A549 (cell line): ENCODE results near the gene ZNF22. TPM values are rescaled to one million over a fixed set of nuclear protein-coding genes. Genes with fewer than 3 reads are reported as not detected.

Experiments
- ATAC-seq, 2 experiments: fragments of 200-7000 bp in 1 of 2; fragments of >200 bp in 1 of 2; cut with Nextera tagmentation in 1 of 2; cut with Tn5 transposase in 1 of 2; 3 replicates each; pipeline versions ENCODE4 v1.8.0 to v1.9.1; 2018 to 2020; ENCODE audit warnings: mild to moderate bottlenecking in 1 of 2, moderate library complexity in 1 of 2
- CTCF ChIA-PET: fragments of 300-600 bp; sonication (Branson Sonifier 250); formaldehyde crosslinking; extraction: SDS; loops from one replicate; lab custom pipeline; 2021; ENCODE audit warnings: antibody characterized with exemption, inconsistent platforms; lab: Yijun Ruan, JAX
- POLR2A ChIA-PET: fragments of 350-600 bp; formaldehyde crosslinking; extraction: SDS; loops from one replicate; lab custom pipeline; 2021; ENCODE audit warnings: antibody characterized with exemption, inconsistent platforms; lab: Yijun Ruan, JAX
- DNase-seq, 2 experiments: peaks; one replicate each; pipeline versions ENCODE4 v3.0.0 to v3.0.0-alpha.2; 2011 to 2016; ENCODE audit warnings: low read depth in 1 of 2, low spot score in 1 of 2
- FAIRE-seq: peaks from 2 replicates; lab custom pipeline; 2011; peaks lifted over from hg19 to GRCh38; lab: Jason Lieb, UNC
- H3K27ac ChIP-seq, 2 experiments: fragments of >200 bp; sonication (Bioruptor Twin); formaldehyde crosslinking; 3 replicates each; pipeline ENCODE4 v1.5.1; 2016 to 2017
- H3K4me1 ChIP-seq: fragments of >200 bp; sonication (Bioruptor Twin); formaldehyde crosslinking; 3 replicates; pipeline ENCODE4 v1.6.1; 2016
- H3K4me2 ChIP-seq: fragments of >200 bp; sonication (Bioruptor Twin); formaldehyde crosslinking; 3 replicates; pipeline ENCODE4 v1.6.1; 2016
- H3K4me3 ChIP-seq: fragments of >200 bp; sonication (Bioruptor Twin); formaldehyde crosslinking; 3 replicates; pipeline ENCODE4 v1.5.1; 2016
- H3K9me3 ChIP-seq: fragments of >200 bp; sonication (Bioruptor Twin); formaldehyde crosslinking; 3 replicates; pipeline ENCODE4 v1.6.1; 2016
- CEBPB ChIP-seq, 2 experiments: fragments of >200 bp in 1 of 2; sonication (Bioruptor Twin) in 1 of 2; formaldehyde crosslinking in 1 of 2; IDR thresholded peaks; 2 replicates each; pipeline ENCODE4 v1.6.1; 2012 to 2016
- CHD4 ChIP-seq: fragments of 200-600 bp; sonication (generic); IDR thresholded peaks from 2 replicates; pipeline ENCODE4 v1.6.1; 2016; ENCODE audit warnings: antibody characterized with exemption, mild to moderate bottlenecking, borderline replicate concordance
- EHMT2 ChIP-seq: fragments of 200-600 bp; sonication (generic); IDR thresholded peaks from 2 replicates; pipeline ENCODE4 v1.6.1; 2016; ENCODE audit warnings: antibody characterized with exemption, low read depth, mild to moderate bottlenecking, moderate library complexity
- ESRRA ChIP-seq: fragments of 150-350 bp; IDR thresholded peaks from 2 replicates; pipeline ENCODE4 v1.6.1; 2014; ENCODE audit warnings: mild to moderate bottlenecking, low read length, borderline replicate concordance
- FOSB ChIP-seq: fragments of 250-450 bp; sonication (Bioruptor Pico); IDR thresholded peaks from 2 replicates; pipeline ENCODE4 v1.5.0; 2020; ENCODE audit warnings: mild to moderate bottlenecking, moderate library complexity
- GATA3 ChIP-seq: IDR thresholded peaks from 2 replicates; pipeline ENCODE4 v1.6.1; 2012; ENCODE audit warnings: borderline replicate concordance
- HEYL ChIP-seq: fragments of 250-450 bp; sonication (Bioruptor Pico); IDR thresholded peaks from 2 replicates; pipeline ENCODE4 v1.8.0; 2021; ENCODE audit warnings: mild to moderate bottlenecking, moderate library complexity
- HOXA7 ChIP-seq: fragments of 250-450 bp; sonication (Bioruptor Pico); IDR thresholded peaks from 2 replicates; pipeline ENCODE4 v1.5.0; 2020; ENCODE audit warnings: mild to moderate bottlenecking, moderate library complexity
- JUN ChIP-seq, 2 experiments: fragments of >200 bp; sonication (Bioruptor Twin); formaldehyde crosslinking; IDR thresholded peaks; 2 replicates in 1 of 2; 3 replicates in 1 of 2; pipeline ENCODE4 v1.6.1; 2016 to 2017
- JUNB ChIP-seq: fragments of >200 bp; sonication (Bioruptor Twin); formaldehyde crosslinking; IDR thresholded peaks from 2 replicates; pipeline ENCODE4 v1.6.1; 2016
- KDM1A ChIP-seq: fragments of 200-600 bp; sonication (generic); IDR thresholded peaks from 2 replicates; pipeline ENCODE4 v1.6.1; 2016; ENCODE audit warnings: low read depth, mild to moderate bottlenecking
- KDM5A ChIP-seq: fragments of 200-600 bp; sonication (generic); IDR thresholded peaks from 2 replicates; pipeline ENCODE4 v1.6.1; 2016; ENCODE audit warnings: antibody characterized with exemption, mild to moderate bottlenecking
- MAFK ChIP-seq: fragments of 450-650 bp; IDR thresholded peaks from 2 replicates; pipeline ENCODE4 v1.6.1; 2014; ENCODE audit not compliant: partially characterized antibody
- PHF8 ChIP-seq: fragments of 200-600 bp; sonication (generic); IDR thresholded peaks from 2 replicates; pipeline ENCODE4 v1.6.1; 2016; ENCODE audit warnings: low read depth, mild to moderate bottlenecking, antibody characterized with exemption, moderate library complexity, borderline replicate concordance
- RAD21 ChIP-seq, 2 experiments: fragments of >200 bp in 1 of 2; sonication (Bioruptor Twin) in 1 of 2; formaldehyde crosslinking in 1 of 2; IDR thresholded peaks in 1 of 2; conservative IDR thresholded peaks in 1 of 2; 2 replicates in 1 of 2; 3 replicates in 1 of 2; pipeline ENCODE4 v1.6.1; 2012 to 2018; ENCODE audit warnings: inconsistent platforms in 1 of 2
- SREBF2 ChIP-seq: fragments of 450-650 bp; IDR thresholded peaks from 2 replicates; pipeline ENCODE4 v1.6.1; 2014; ENCODE audit warnings: mild to moderate bottlenecking, moderate library complexity
- ZNF302 ChIP-seq: fragments of 250-450 bp; sonication (Bioruptor Pico); IDR thresholded peaks from 2 replicates; pipeline ENCODE4 v1.9.0; 2021; ENCODE audit warnings: inconsistent platforms, mild to moderate bottlenecking, moderate library complexity
- WGBS: methylation state at CpG from one replicate; pipeline ENCODE4 v1.1.6; 2017; ENCODE audit errors: missing lambda C conversion rate; 5-methylcytosine and 5-hydroxymethylcytosine counted together
- polyA plus RNA-seq, 4 experiments: library from polyadenylated mRNA; depleted of rRNA in 3 of 4; stranded (reverse); fragments of >200 nt; fragmentation: RNase III in 1 of 4; extraction: RNeasy Plus Mini Kit Qiagen cat#74134 plus additional on column Dnase treatment in 1 of 4; gene quantifications; 2 replicates in 3 of 4; 3 replicates in 1 of 4; pipeline ENCODE4 v1.2.3, GENCODE V29; 2011 to 2017
- TF ChIP-seq, protein P1 (sequence below): fragments of 250-450 bp; sonication (Bioruptor Pico); IDR thresholded peaks from 2 replicates; pipeline ENCODE4 v1.5.0; 2021; ENCODE audit warnings: mild to moderate bottlenecking, moderate library complexity, borderline replicate concordance
- TF ChIP-seq, protein P2 (sequence below): IDR thresholded peaks from 2 replicates; pipeline ENCODE4 v1.6.1; 2012; ENCODE audit warnings: low read depth, borderline replicate concordance

The ZNF22 gene
- polyA plus RNA-seq, 2 of the 4 experiments (the other 2 are of a cell fraction), result 8.5 to 13.0 TPM

DNA sequence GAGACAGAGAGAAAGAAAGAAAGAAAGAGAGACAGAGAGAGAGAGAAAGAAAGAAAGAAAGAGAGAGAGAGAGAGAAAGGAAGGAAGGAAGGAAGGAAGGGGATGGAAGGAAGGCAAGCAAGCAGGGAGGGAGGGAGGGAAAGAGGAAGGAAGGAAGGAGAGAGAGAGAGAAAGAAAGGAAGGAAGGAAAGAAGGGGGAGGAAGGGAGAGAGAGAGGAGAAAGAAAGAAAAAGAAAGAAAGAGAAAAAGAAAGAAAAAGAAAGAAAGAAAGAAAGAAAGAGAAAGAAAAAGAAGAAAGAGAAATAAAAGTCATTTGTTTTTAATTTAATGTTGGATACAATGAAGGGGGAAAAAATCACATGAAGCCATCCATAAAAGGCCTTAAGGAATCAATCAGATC lies 45.8 kb upstream of the ZNF22 start:
- ATAC-seq (no peak), DNase-seq (no peak)
- H3K4me3 ChIP-seq, result no peak overlapping the region
- H3K4me2 ChIP-seq, result no peak overlapping the region
- H3K27ac ChIP-seq, result no peak overlapping the region
- ChIA-PET CTCF (interaction anchor here (1.1 to 1.5 kb wide), 2 partner anchors 22 to 27 kb away, joined by 3 read pairs; no protein-coding TSS in a partner anchor), POLR2A (no interaction called here)
- H3K9me3 ChIP-seq, result no peaks in the 10 kb centered on the region
- H3K4me1 ChIP-seq, result peaks cover 9% of the 10 kb centered on the region; the same call in 2 of the 3 replicates
- TF ChIP-seq MAFK, result no peak
- TF ChIP-seq HOXA7 (CRISPR knock-in tag), result no peak
- no peak for TF ChIP-seq RAD21 (conservative IDR thresholded peaks at IDR 0.05 in 1 of 2, IDR thresholded peaks at IDR 0.05 in 1 of 2)
- no peak for TF ChIP-seq HEYL (CRISPR knock-in tag)
- no peak for TF ChIP-seq ZNF302
- no peak for TF ChIP-seq FOSB (CRISPR knock-in tag)
- TF ChIP-seq, protein P1, sequence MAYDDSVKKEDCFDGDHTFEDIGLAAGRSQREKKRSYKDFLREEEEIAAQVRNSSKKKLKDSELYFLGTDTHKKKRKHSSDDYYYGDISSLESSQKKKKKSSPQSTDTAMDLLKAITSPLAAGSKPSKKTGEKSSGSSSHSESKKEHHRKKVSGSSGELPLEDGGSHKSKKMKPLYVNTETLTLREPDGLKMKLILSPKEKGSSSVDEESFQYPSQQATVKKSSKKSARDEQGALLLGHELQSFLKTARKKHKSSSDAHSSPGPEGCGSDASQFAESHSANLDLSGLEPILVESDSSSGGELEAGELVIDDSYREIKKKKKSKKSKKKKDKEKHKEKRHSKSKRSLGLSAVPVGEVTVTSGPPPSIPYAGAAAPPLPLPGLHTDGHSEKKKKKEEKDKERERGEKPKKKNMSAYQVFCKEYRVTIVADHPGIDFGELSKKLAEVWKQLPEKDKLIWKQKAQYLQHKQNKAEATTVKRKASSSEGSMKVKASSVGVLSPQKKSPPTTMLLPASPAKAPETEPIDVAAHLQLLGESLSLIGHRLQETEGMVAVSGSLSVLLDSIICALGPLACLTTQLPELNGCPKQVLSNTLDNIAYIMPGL (CRISPR knock-in tag), result no peak
- TF ChIP-seq ESRRA, result no peak
- no peak for TF ChIP-seq KDM1A
- no peak for TF ChIP-seq CHD4
- no peak for TF ChIP-seq JUN (IDR thresholded peaks at IDR 0.05)
- no peak for TF ChIP-seq CEBPB (IDR thresholded peaks at IDR 0.05)
- TF ChIP-seq, all 56 proteins: peak for 0
- no peak for FAIRE-seq

DNA sequence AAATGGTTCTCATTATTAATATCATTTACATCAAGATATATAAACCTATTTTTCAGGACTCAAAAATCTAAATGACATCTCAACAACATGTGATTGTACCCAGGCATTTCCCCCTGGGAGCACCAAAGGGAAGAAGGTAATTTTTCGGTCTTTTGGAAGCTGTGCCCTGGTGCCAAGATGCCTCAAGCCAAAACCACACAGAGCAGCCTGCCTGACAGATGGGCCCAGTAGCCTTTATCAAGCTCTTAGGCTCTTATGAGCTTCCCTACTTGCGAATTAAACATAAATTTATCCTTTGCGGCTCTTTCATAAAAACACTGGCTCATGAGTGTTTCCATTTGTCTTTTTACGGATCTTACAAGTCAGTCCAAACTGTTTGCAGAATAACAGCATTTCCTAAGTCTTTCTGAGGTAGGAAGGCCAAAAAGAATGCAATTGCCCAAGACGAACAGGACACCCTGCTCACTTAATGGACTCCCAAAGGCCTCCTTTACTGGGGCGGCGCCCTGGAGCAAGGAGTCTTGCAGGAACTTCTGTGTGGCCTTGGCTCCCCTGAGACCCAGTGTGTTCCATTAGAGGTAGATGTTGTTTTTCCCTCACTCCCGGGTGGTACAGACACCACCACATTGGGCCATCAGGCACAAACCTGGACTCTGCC lies 45.2 kb upstream of the ZNF22 start:
- ATAC-seq, result no peak
- WGBS, result 94% methylated on average over 8 of the region's 8 CpGs
- ChIA-PET POLR2A (no interaction called here), CTCF (interaction anchor here (0.6 to 1.5 kb wide), 3 partner anchors 23 to 1572 kb away, joined by 3 read pairs; no protein-coding TSS in a partner anchor)
- peaks cover 12% of the 10 kb centered on the region; the same call in 2 of the 3 replicates for H3K4me1 ChIP-seq
- no peak for TF ChIP-seq EHMT2
- TF ChIP-seq SREBF2, result no peak
- no peak for TF ChIP-seq JUNB
- TF ChIP-seq ESRRA, result no peak
- no peak for FAIRE-seq
- H3K4me3 ChIP-seq, result no peak overlapping the region
- DNase-seq, result no peak
- H3K9me3 ChIP-seq, result no peaks in the 10 kb centered on the region
- no peak overlapping the region for H3K27ac ChIP-seq
- H3K4me2 ChIP-seq, result no peak overlapping the region

DNA sequence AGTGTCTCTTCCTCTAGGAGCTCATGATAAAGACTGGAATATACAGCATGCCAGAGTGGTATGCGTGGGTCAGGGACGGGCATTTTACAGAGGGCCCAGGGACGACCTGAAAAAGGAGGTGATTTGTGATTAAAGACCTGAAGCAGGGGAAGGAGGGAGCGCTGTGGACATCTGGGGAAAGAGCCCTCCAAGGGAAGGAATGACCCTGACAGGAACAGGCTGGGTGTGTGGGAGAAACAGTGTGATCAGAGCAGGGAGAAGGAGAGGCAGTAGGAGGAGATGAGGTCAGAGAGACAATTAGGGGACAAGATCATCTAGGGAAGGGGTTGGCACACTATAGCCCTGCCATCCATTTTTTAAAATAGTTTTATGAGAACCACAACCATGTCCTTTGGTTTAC lies 44.5 kb upstream of the ZNF22 start:
- DNase-seq (no peak), FAIRE-seq (no peak), ATAC-seq (no peak)
- ChIA-PET CTCF (interaction anchor here (1.0 to 1.5 kb wide), 2 partner anchors 18 to 24 kb away, joined by 3 read pairs; no protein-coding TSS in a partner anchor), POLR2A (no interaction called here)
- Histone ChIP-seq H3K4me1 (peaks cover 12% of the 10 kb centered on the region; the same call in 2 of the 3 replicates), H3K4me3 (no peak overlapping the region), H3K9me3 (no peaks in the 10 kb centered on the region), H3K4me2 (no peak overlapping the region), H3K27ac (no peak overlapping the region)
- TF ChIP-seq, protein P2, sequence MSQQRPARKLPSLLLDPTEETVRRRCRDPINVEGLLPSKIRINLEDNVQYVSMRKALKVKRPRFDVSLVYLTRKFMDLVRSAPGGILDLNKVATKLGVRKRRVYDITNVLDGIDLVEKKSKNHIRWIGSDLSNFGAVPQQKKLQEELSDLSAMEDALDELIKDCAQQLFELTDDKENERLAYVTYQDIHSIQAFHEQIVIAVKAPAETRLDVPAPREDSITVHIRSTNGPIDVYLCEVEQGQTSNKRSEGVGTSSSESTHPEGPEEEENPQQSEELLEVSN, result no peak
- TF ChIP-seq KDM5A (no peak), GATA3 (no peak), EHMT2 (no peak), PHF8 (no peak), JUNB (no peak)
- WGBS, result 93% methylated on average over 4 of the region's 4 CpGs
